Measurements from ENCODE around the gene MRGPRX4.

- no peak for TF ChIP-seq CTCF (conservative IDR thresholded peaks at IDR 0.05 in 1 of 2, IDR thresholded peaks at IDR 0.05 in 1 of 2; ENCODE audit: extremely low read depth in 1 of 2, insufficient read depth in 1 of 2, low read depth in 1 of 2, low read length in 2 of 2)
- TF ChIP-seq EZH2 (IDR thresholded peaks at IDR 0.05; ENCODE audit: borderline replicate concordance, low read length), result no peak
Observed at GRCh38 chr11:18172666-18173065, at the start of gene MRGPRX4.

All from mammary epithelial cell (primary cell).